HG02870 (cell line): ENCODE data around the gene CFHR1.

Experiments used
- ATAC-seq: cut with Tn5 transposase; IDR thresholded peaks from one replicate; pipeline ENCODE4 v1.9.1; 2021; ENCODE audit warnings: mild to moderate bottlenecking, moderate library complexity; ENCODE audit not compliant: unreplicated experiment

The CFHR1 gene

DNA sequence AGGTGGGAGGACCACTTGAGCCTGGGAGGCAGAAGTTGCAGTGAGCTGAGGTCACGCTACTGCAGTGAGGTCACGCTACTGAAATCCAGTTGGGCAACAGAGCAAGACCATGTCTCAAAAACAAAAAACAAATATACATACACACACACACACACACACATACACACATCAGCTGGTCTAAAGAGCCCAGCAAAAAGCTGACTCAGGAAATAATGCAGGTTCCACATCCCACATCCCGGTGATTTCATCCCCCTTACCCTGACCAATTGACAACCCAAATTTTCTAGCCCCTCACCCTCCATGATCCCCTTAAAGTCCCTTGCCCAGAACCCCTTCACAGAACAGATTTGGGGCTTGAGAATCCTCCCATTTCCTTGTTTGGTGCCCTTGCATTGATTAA lies 56.4 kb downstream of the CFHR1 start:
- ATAC-seq = no peak

DNA sequence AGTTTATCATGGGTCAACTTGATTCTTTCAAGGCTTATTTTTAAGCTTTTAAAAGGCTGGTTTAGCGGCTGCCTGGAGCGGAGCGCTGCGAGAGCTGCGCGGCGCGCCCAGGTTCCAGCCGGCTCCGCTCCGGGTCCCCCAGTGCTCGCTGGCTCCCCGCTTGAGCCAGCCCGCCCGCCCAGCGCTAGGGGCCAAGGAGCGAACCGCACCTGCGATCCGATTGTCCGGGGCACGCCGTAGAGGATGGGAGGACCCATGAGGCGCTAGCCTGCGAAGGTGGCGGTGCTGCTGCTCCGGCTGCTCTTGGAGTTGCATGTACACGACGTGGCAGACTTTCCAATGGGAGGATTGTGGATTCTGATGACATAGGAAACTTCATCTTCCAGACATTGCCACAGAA lies 58.4 kb downstream of the CFHR1 start:
- no peak for ATAC-seq
